Keratinocyte (primary cell): ENCODE data around the gene KSR2. TPM values are rescaled to one million over a fixed set of nuclear protein-coding genes. Genes with fewer than 3 reads are reported as not detected.

Experiments used
- DNase-seq: peaks from one replicate; pipeline ENCODE4 v3.0.0-alpha.2; 2011; ENCODE audit warnings: low read depth, missing footprints, low spot score
- FAIRE-seq: peaks from 2 replicates; lab custom pipeline; 2011; peaks lifted over from hg19 to GRCh38; lab: Jason Lieb, UNC
- H2AFZ ChIP-seq: 2 replicates; pipeline ENCODE4 v1.6.0; 2012; ENCODE audit warnings: low read length, control low read depth, inconsistent platforms; ENCODE audit not compliant: control insufficient read depth
- H3K27ac ChIP-seq: 2 replicates; pipeline ENCODE4 v1.5.1; 2011; ENCODE audit warnings: low read length; ENCODE audit not compliant: control insufficient read depth, insufficient read depth
- H3K27me3 ChIP-seq: 3 replicates; pipeline ENCODE4 v1.6.0; 2011; ENCODE audit warnings: low read length; ENCODE audit not compliant: control insufficient read depth, insufficient read depth; ENCODE audit errors: extremely low read depth
- H3K36me3 ChIP-seq, 2 experiments: 2 replicates in 1 of 2; 3 replicates in 1 of 2; pipeline ENCODE4 v1.5.1; 2011; ENCODE audit warnings: low read length in 2 of 2, mild to moderate bottlenecking in 1 of 2; ENCODE audit not compliant: control insufficient read depth in 2 of 2, insufficient read depth in 2 of 2; ENCODE audit errors: extremely low read depth in 1 of 2
- H3K4me1 ChIP-seq: 3 replicates; pipeline ENCODE4 v1.5.1; 2011; ENCODE audit warnings: low read length; ENCODE audit not compliant: control insufficient read depth, insufficient read depth; ENCODE audit errors: extremely low read depth
- H3K4me2 ChIP-seq: 3 replicates; pipeline ENCODE4 v1.6.0; 2011; ENCODE audit warnings: low read depth, low read length; ENCODE audit not compliant: control insufficient read depth, insufficient read depth; ENCODE audit errors: extremely low read depth
- H3K4me3 ChIP-seq, 3 experiments: fragments of 200-600 bp in 1 of 3; sonication (generic) in 1 of 3; 2 replicates in 2 of 3; 3 replicates in 1 of 3; pipeline ENCODE4 v1.5.1; 2011 to 2016; ENCODE audit warnings: low read length in 3 of 3, mild to moderate bottlenecking in 3 of 3, control low read depth in 2 of 3, inconsistent platforms in 1 of 3, low read depth in 1 of 3, mixed read lengths in 1 of 3, mixed run types in 1 of 3, moderate library complexity in 1 of 3; ENCODE audit not compliant: control insufficient read depth in 2 of 3, insufficient read depth in 2 of 3; ENCODE audit errors: extremely low read depth in 1 of 3
- H3K79me2 ChIP-seq: 2 replicates; pipeline ENCODE4 v1.6.0; 2012; ENCODE audit warnings: low read length; ENCODE audit not compliant: control insufficient read depth, insufficient read depth
- H3K9ac ChIP-seq: 3 replicates; pipeline ENCODE4 v1.6.0; 2011; ENCODE audit warnings: low read length; ENCODE audit not compliant: control insufficient read depth, insufficient read depth; ENCODE audit errors: extremely low read depth
- H3K9me1 ChIP-seq: 3 replicates; pipeline ENCODE4 v1.6.0; 2011; ENCODE audit warnings: low read length; ENCODE audit not compliant: control insufficient read depth, insufficient read depth; ENCODE audit errors: extremely low read depth
- H3K9me3 ChIP-seq: 2 replicates; pipeline ENCODE4 v1.5.1; 2012; ENCODE audit warnings: low read depth, low read length; ENCODE audit not compliant: control insufficient read depth
- H4K20me1 ChIP-seq: 3 replicates; pipeline ENCODE4 v1.6.0; 2011; ENCODE audit warnings: low read length; ENCODE audit not compliant: control insufficient read depth, insufficient read depth; ENCODE audit errors: extremely low read depth
- CTCF ChIP-seq, 3 experiments: IDR thresholded peaks in 1 of 3; conservative IDR thresholded peaks in 1 of 3; optimal IDR thresholded peaks in 1 of 3; 2 replicates in 2 of 3; 3 replicates in 1 of 3; pipeline versions ENCODE3 to v1.5.1; 2011; ENCODE audit warnings: low read length in 3 of 3, mild to moderate bottlenecking in 3 of 3, moderate library complexity in 2 of 3, control low read depth in 1 of 3, inconsistent platforms in 1 of 3; ENCODE audit not compliant: insufficient read depth in 2 of 3; ENCODE audit errors: extremely low read depth in 1 of 3
- EZH2 ChIP-seq: IDR thresholded peaks from one replicate; pipeline ENCODE4 v1.6.1; 2012; ENCODE audit warnings: inconsistent platforms, mild to moderate bottlenecking, low read length, moderate library complexity
- dilution Hi-C: fragments of 300-500 bp; cut with MboI; formaldehyde crosslinking; loops from one replicate; pipeline ENCODE4 v1.7.0; 2020; ENCODE audit warnings: low sequenced_read_pairs; ENCODE audit not compliant: extremely low pct_ligation_motif_present
- polyA plus RNA-seq, 5 experiments: library from polyadenylated mRNA; depleted of rRNA in 3 of 5; stranded (reverse) in 3 of 5; stranded (forward) in 1 of 5; unstranded in 1 of 5; fragments of >200 nt; gene quantifications; 1 replicate in 1 of 5; 2 replicates in 3 of 5; 3 replicates in 1 of 5; pipeline versions ENCODE4 v1.2.1 to v1.2.3, GENCODE V29; 2011 to 2012; ENCODE audit warnings: missing spikeins in 2 of 5, low read depth in 1 of 5, low replicate concordance in 1 of 5

KSR2 gene
- polyA plus RNA-seq, 1 donor (not counting 4 experiments of a cell fraction or from before 2014, with no cell fraction given) = 0.01 TPM

- H3K9me1 ChIP-seq = no peaks in the 10 kb centered on the region
- H3K4me3 ChIP-seq = no peak overlapping the region
- no peaks in the 10 kb centered on the region for H3K4me1 ChIP-seq
- no peak overlapping the region for H3K27ac ChIP-seq
- dilution Hi-C loops = no loop called here
- no peak overlapping the region for H2AFZ ChIP-seq
- FAIRE-seq = no peak
- no peak overlapping the region for H3K9ac ChIP-seq
- no peaks in the 10 kb centered on the region for H4K20me1 ChIP-seq
- no peaks in the 10 kb centered on the region for H3K9me3 ChIP-seq
- no peak overlapping the region for H3K4me2 ChIP-seq
- no peak for TF ChIP-seq EZH2
- no peaks in the 10 kb centered on the region for H3K36me3 ChIP-seq
- H3K27me3 ChIP-seq = no peaks in the 10 kb centered on the region
- no peaks in the 10 kb centered on the region for H3K79me2 ChIP-seq
- no peak for DNase-seq
Observed at GRCh38 chr12:117508468-117508867, 460.3 kb downstream of the KSR2 start.

GRCh38 chr12:117507548-117507947, 461.2 kb downstream of the KSR2 start:
- H3K4me3 ChIP-seq = no peak overlapping the region
- FAIRE-seq (no peak), DNase-seq (no peak)
- H3K27me3 ChIP-seq = no peaks in the 10 kb centered on the region
- H3K36me3 ChIP-seq = no peaks in the 10 kb centered on the region
- TF ChIP-seq CTCF (optimal IDR thresholded peaks at IDR 0.05 in 1 of 3, IDR thresholded peaks at IDR 0.05 in 1 of 3, conservative IDR thresholded peaks at IDR 0.05 in 1 of 3; ENCODE audit: extremely low read depth in 1 of 3, insufficient read depth in 2 of 3, low read length in 3 of 3) (no peak), EZH2 (no peak)
- H3K9ac ChIP-seq = no peak overlapping the region
- no peak overlapping the region for H2AFZ ChIP-seq
- no peak overlapping the region for H3K4me2 ChIP-seq
- no peaks in the 10 kb centered on the region for H4K20me1 ChIP-seq
- dilution Hi-C loops = no loop called here
- H3K27ac ChIP-seq = no peak overlapping the region
- no peaks in the 10 kb centered on the region for H3K79me2 ChIP-seq
- H3K4me1 ChIP-seq = no peaks in the 10 kb centered on the region
- no peaks in the 10 kb centered on the region for H3K9me3 ChIP-seq
- H3K9me1 ChIP-seq = no peaks in the 10 kb centered on the region

DNA sequence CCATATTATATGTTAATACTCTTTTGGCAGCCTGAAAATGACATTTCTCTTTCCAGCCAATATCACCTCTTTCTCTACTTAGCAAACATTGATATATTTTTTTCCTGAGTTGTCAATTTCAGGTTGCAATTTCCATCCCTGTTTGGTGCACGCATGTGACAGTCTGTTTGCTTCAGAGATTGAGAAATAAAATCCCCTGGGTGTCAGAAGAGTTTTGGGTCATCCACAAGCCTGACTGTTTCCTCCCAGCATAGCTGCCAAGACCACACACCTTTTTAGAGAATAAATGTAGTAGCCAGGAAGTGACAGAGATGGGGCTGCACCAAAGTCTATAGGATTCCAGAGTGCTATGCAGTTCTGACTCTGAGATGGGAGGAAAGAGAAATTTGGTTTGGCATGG, 462.5 kb downstream of the KSR2 start:
- TF ChIP-seq CTCF (optimal IDR thresholded peaks at IDR 0.05 in 1 of 3, IDR thresholded peaks at IDR 0.05 in 1 of 3, conservative IDR thresholded peaks at IDR 0.05 in 1 of 3; ENCODE audit: extremely low read depth in 1 of 3, insufficient read depth in 2 of 3, low read length in 3 of 3) = no peak
- no peak for TF ChIP-seq EZH2
- DNase-seq (no peak), FAIRE-seq (no peak)
- H3K4me2 ChIP-seq = no peak overlapping the region
- H3K9ac ChIP-seq = no peak overlapping the region
- H3K9me3 ChIP-seq = no peaks in the 10 kb centered on the region
- H3K4me3 ChIP-seq = no peak overlapping the region
- no peak overlapping the region for H3K27ac ChIP-seq
- no peaks in the 10 kb centered on the region for H3K27me3 ChIP-seq
- H2AFZ ChIP-seq = no peak overlapping the region
- no peaks in the 10 kb centered on the region for H3K9me1 ChIP-seq
- H4K20me1 ChIP-seq = no peaks in the 10 kb centered on the region
- dilution Hi-C loops = no loop called here
- no peaks in the 10 kb centered on the region for H3K79me2 ChIP-seq
- no peaks in the 10 kb centered on the region for H3K36me3 ChIP-seq
- no peaks in the 10 kb centered on the region for H3K4me1 ChIP-seq
